H1 (cell line): Measurements from ENCODE around the gene CROCC2. TPM values are rescaled to one million over a fixed set of nuclear protein-coding genes. Genes with fewer than 3 reads are reported as not detected.

Experiments used
- CHD7 ChIP-seq: fragments of 300-600 bp; sonication (generic); IDR thresholded peaks from 2 replicates; pipeline ENCODE4 v1.7.1; 2012; ENCODE audit warnings: low read length, moderate library complexity, mild to moderate bottlenecking, inconsistent platforms; ENCODE audit not compliant: insufficient replicate concordance
- E2F6 ChIP-seq: IDR thresholded peaks from 2 replicates; pipeline ENCODE4 v1.6.1; 2012; ENCODE audit warnings: inconsistent platforms
- polyA plus RNA-seq, 7 experiments: library from polyadenylated mRNA; depleted of rRNA in 3 of 7; stranded (reverse) in 5 of 7; unstranded in 2 of 7; fragments of >200 nt in 5 of 7; fragments of 200-250 nt in 2 of 7; gene quantifications; 1 replicate in 5 of 7; 2 replicates in 1 of 7; 4 replicates in 1 of 7; pipeline versions ENCODE4 v1.2.1 to v1.2.3, GENCODE V29; 2011 to 2013; ENCODE audit warnings: missing spikeins in 2 of 7, mixed read lengths in 2 of 7
- total RNA-seq: library from RNA; stranded (reverse); fragmentation: NEBNext Ultra II Directional; extraction: Animal tissue kit (Norgen Biotek cat#: 25700); gene quantifications from 2 replicates; pipeline ENCODE4 v1.2.1, GENCODE V29; 2021

Gene CROCC2
- total and polyA plus RNA-seq, 2 of the 8 experiments (the other 6 are each of a cell fraction or from before 2014, with no cell fraction given): not detected

GRCh38 chr2:241036964-241037421 is 130.9 kb downstream of the CROCC2 start (continued):
- TF ChIP-seq CHD7 (no peak), E2F6 (peak; percentile 59; the same call in 1 of the 2 replicates)
